WTC11 (cell line): Measurements from ENCODE around the gene SCYGR1. TPM values are rescaled to one million over a fixed set of nuclear protein-coding genes. Genes with fewer than 3 reads are reported as not detected.

Experiments
- ATAC-seq: fragments of 200-7000 bp; cut with Tn5 transposase; 2 replicates; pipeline ENCODE4 v1.10.0; 2021; ENCODE audit warnings: mild to moderate bottlenecking, moderate library complexity
- CTCF ChIA-PET: fragments of 300-600 bp; sonication (Branson Sonifier 250); formaldehyde crosslinking; loops from one replicate; lab custom pipeline; 2021; ENCODE audit warnings: antibody characterized with exemption; lab: Charles Lee
- POLR2A ChIA-PET: fragments of 350-600 bp; sonication (Branson Sonifier 250); formaldehyde crosslinking; loops from one replicate; lab custom pipeline; 2021; ENCODE audit warnings: antibody characterized with exemption; lab: Charles Lee
- DNase-seq: peaks from one replicate; pipeline ENCODE4 v3.0.0; 2021; ENCODE audit warnings: low spot score
- H3K27ac Mint-ChIP-seq: 2 replicates; pipeline ENCODE4 v1.8.0; 2021; ENCODE audit warnings: mixed read lengths
- H3K27me3 Mint-ChIP-seq: 2 replicates; pipeline ENCODE4 v1.8.0; 2021; ENCODE audit warnings: low read depth, mild to moderate bottlenecking, moderate library complexity, mixed read lengths
- H3K36me3 Mint-ChIP-seq: 2 replicates; pipeline ENCODE4 v1.8.0; 2021; ENCODE audit warnings: mixed read lengths
- H3K4me1 Mint-ChIP-seq: 2 replicates; pipeline ENCODE4 v1.8.0; 2022; ENCODE audit warnings: mixed read lengths
- H3K4me3 Mint-ChIP-seq: 2 replicates; pipeline ENCODE4 v1.8.0; 2021; ENCODE audit warnings: mild to moderate bottlenecking, moderate library complexity, mixed read lengths
- H3K9me3 Mint-ChIP-seq: 2 replicates; pipeline ENCODE4 v1.8.0; 2021; ENCODE audit warnings: mixed read lengths
- CREM ChIP-seq: sonication (generic); formaldehyde crosslinking; IDR thresholded peaks from 2 replicates; pipeline ENCODE4 v1.8.1; 2022; ENCODE audit warnings: mild to moderate bottlenecking, missing genetic modification reagents, moderate library complexity
- ELF4 ChIP-seq: sonication (generic); formaldehyde crosslinking; IDR thresholded peaks from 2 replicates; pipeline ENCODE4 v1.8.1; 2022; ENCODE audit warnings: low read depth, mild to moderate bottlenecking, moderate library complexity, missing genetic modification reagents
- GABPB1 ChIP-seq: sonication (generic); formaldehyde crosslinking; IDR thresholded peaks from 2 replicates; pipeline ENCODE4 v1.8.1; 2023; ENCODE audit warnings: mild to moderate bottlenecking, missing genetic modification reagents
- GTF2I ChIP-seq: fragments of 250-450 bp; sonication (Bioruptor Pico); conservative IDR thresholded peaks from 2 replicates; pipeline ENCODE4 v1.4.0; 2021; ENCODE audit warnings: mild to moderate bottlenecking
- MAX ChIP-seq: sonication (generic); formaldehyde crosslinking; IDR thresholded peaks from 2 replicates; pipeline ENCODE4 v1.8.0; 2022; ENCODE audit warnings: mild to moderate bottlenecking, missing genetic modification reagents
- MYBL2 ChIP-seq: sonication (generic); formaldehyde crosslinking; IDR thresholded peaks from 2 replicates; pipeline ENCODE4 v1.8.1; 2023; ENCODE audit warnings: mild to moderate bottlenecking, moderate library complexity, missing genetic modification reagents
- NR2C2 ChIP-seq: sonication (generic); formaldehyde crosslinking; IDR thresholded peaks from 2 replicates; pipeline ENCODE4 v1.8.0; 2022; ENCODE audit warnings: mild to moderate bottlenecking, missing genetic modification reagents
- OVOL2 ChIP-seq: fragments of 250-450 bp; sonication (Bioruptor Pico); IDR thresholded peaks from 2 replicates; pipeline ENCODE4 v1.9.0; 2021; ENCODE audit warnings: mild to moderate bottlenecking, borderline replicate concordance
- PRRX2 ChIP-seq: fragments of 250-450 bp; sonication (Bioruptor Pico); IDR thresholded peaks from 2 replicates; pipeline ENCODE4 v1.8.0; 2021; ENCODE audit warnings: mild to moderate bottlenecking
- SMAD3 ChIP-seq: sonication (generic); formaldehyde crosslinking; IDR thresholded peaks from 2 replicates; pipeline ENCODE4 v1.8.0; 2022; ENCODE audit warnings: missing genetic modification reagents, mild to moderate bottlenecking, borderline replicate concordance
- TEAD1 ChIP-seq: sonication (generic); formaldehyde crosslinking; IDR thresholded peaks from 2 replicates; pipeline ENCODE4 v1.8.0; 2022; ENCODE audit warnings: mild to moderate bottlenecking, missing genetic modification reagents
- ZNF121 ChIP-seq: sonication (generic); formaldehyde crosslinking; IDR thresholded peaks from 2 replicates; pipeline ENCODE4 v1.8.0; 2023; ENCODE audit warnings: missing genetic modification reagents
- ZNF263 ChIP-seq: sonication (generic); formaldehyde crosslinking; IDR thresholded peaks from 2 replicates; pipeline ENCODE4 v1.8.1; 2022; ENCODE audit warnings: low read depth, mild to moderate bottlenecking, moderate library complexity, missing genetic modification reagents
- ZNF396 ChIP-seq: fragments of 250-450 bp; sonication (Bioruptor Pico); IDR thresholded peaks from 2 replicates; pipeline ENCODE4 v1.8.0; 2021; ENCODE audit warnings: mild to moderate bottlenecking, moderate library complexity, borderline replicate concordance
- ZNF532 ChIP-seq: fragments of 250-450 bp; sonication (Bioruptor Pico); IDR thresholded peaks from 2 replicates; pipeline ENCODE4 v1.9.0; 2021; ENCODE audit warnings: mild to moderate bottlenecking, borderline replicate concordance
- total RNA-seq: library from RNA; stranded (reverse); gene quantifications from 3 replicates; pipeline ENCODE4 v1.2.3, GENCODE V29; 2021
- TF ChIP-seq, protein P1 (sequence below): sonication (generic); formaldehyde crosslinking; IDR thresholded peaks from 2 replicates; pipeline ENCODE4 v1.8.1; 2023; ENCODE audit warnings: mild to moderate bottlenecking, missing genetic modification reagents
- TF ChIP-seq, protein P2 (sequence below): fragments of 250-450 bp; sonication (Bioruptor Pico); IDR thresholded peaks from 2 replicates; pipeline ENCODE4 v1.8.0; 2021; ENCODE audit warnings: mild to moderate bottlenecking
- TF ChIP-seq, protein P3 (sequence below): sonication (generic); formaldehyde crosslinking; IDR thresholded peaks from 2 replicates; pipeline ENCODE4 v1.8.1; 2023; ENCODE audit warnings: mild to moderate bottlenecking, missing genetic modification reagents
- TF ChIP-seq, protein P4 (sequence below): sonication (generic); formaldehyde crosslinking; conservative IDR thresholded peaks from 2 replicates; pipeline ENCODE4 v1.8.1; 2022; ENCODE audit warnings: mild to moderate bottlenecking, missing genetic modification reagents
- TF ChIP-seq, protein P5 (sequence below): sonication (generic); formaldehyde crosslinking; IDR thresholded peaks from 2 replicates; pipeline ENCODE4 v1.8.0; 2022; ENCODE audit warnings: mild to moderate bottlenecking, missing genetic modification reagents
- TF ChIP-seq, protein P6 (sequence below): fragments of 250-450 bp; sonication (Bioruptor Pico); IDR thresholded peaks from 2 replicates; pipeline ENCODE4 v2.1.2; 2022; ENCODE audit warnings: mild to moderate bottlenecking, moderate library complexity

SCYGR1 gene
- total RNA-seq, 1 experiment from 2014 or later = not detected

DNA sequence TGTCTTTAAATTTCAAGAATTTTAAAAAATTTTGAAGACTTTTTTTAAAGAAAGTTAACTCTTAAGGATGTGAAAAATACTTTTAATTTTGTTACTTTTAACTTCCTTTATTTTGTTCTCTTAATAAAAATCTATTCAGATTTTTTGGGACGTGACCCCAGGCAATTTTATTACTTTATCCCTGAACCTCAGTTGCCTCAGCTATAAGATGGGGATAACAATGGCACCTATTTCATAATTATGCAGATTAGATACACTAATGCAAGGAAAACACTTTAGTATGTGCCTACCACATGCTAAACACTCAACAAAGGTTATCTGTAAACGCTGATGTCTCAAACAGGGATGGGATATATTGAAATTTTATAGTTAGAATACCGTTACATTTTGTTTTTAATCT lies 1.5 kb upstream of the SCYGR1 start (continued):
- TF ChIP-seq, protein P1, sequence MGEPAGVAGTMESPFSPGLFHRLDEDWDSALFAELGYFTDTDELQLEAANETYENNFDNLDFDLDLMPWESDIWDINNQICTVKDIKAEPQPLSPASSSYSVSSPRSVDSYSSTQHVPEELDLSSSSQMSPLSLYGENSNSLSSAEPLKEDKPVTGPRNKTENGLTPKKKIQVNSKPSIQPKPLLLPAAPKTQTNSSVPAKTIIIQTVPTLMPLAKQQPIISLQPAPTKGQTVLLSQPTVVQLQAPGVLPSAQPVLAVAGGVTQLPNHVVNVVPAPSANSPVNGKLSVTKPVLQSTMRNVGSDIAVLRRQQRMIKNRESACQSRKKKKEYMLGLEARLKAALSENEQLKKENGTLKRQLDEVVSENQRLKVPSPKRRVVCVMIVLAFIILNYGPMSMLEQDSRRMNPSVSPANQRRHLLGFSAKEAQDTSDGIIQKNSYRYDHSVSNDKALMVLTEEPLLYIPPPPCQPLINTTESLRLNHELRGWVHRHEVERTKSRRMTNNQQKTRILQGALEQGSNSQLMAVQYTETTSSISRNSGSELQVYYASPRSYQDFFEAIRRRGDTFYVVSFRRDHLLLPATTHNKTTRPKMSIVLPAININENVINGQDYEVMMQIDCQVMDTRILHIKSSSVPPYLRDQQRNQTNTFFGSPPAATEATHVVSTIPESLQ (CRISPR knock-in tag) = no peak
- TF ChIP-seq ZNF263 (CRISPR knock-in tag) (no peak), ZNF396 (CRISPR knock-in tag) (no peak), OVOL2 (CRISPR knock-in tag) (no peak)

DNA sequence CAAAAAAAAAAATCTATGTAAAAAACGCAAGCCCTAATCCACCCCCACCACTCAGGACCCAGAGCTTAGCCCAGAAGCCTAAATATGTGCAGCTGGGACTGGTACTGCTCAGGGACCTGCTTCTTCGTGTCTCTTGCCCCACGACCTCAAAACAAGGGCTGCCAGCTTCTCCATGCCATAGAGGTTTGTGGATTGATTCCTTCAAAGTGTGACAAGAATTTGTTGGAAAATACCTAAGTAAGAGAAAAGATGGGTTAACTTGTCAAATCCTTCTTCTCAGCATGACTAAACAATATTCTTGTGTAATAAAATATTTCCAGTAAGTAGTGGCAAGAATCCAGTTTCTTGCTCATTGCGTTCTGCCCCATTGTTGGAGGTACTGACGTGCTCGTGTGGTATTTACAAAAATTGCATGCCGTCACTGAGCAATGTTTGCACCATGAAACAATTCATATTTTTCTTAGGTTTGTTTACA lies 825 bp upstream of the SCYGR1 start:
- POLR2A ChIA-PET = no interaction called here
- DNase-seq (no peak), ATAC-seq (no peak)
- H3K9me3 Mint-ChIP-seq = no peaks in the 10 kb centered on the region
- CTCF ChIA-PET = no interaction called here
- peaks cover 5% of the 10 kb centered on the region for H3K4me1 Mint-ChIP-seq
- H3K4me3 Mint-ChIP-seq = no peak overlapping the region
- no peaks in the 10 kb centered on the region for H3K36me3 Mint-ChIP-seq
- no peaks in the 10 kb centered on the region for H3K27me3 Mint-ChIP-seq
- H3K27ac Mint-ChIP-seq = no peak overlapping the region
- TF ChIP-seq, protein P2, sequence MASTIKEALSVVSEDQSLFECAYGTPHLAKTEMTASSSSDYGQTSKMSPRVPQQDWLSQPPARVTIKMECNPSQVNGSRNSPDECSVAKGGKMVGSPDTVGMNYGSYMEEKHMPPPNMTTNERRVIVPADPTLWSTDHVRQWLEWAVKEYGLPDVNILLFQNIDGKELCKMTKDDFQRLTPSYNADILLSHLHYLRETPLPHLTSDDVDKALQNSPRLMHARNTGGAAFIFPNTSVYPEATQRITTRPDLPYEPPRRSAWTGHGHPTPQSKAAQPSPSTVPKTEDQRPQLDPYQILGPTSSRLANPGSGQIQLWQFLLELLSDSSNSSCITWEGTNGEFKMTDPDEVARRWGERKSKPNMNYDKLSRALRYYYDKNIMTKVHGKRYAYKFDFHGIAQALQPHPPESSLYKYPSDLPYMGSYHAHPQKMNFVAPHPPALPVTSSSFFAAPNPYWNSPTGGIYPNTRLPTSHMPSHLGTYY (CRISPR knock-in tag) = no peak
- no peak for TF ChIP-seq ELF4 (CRISPR knock-in tag)
- TF ChIP-seq GABPB1 = no peak
- TF ChIP-seq, protein P3, sequence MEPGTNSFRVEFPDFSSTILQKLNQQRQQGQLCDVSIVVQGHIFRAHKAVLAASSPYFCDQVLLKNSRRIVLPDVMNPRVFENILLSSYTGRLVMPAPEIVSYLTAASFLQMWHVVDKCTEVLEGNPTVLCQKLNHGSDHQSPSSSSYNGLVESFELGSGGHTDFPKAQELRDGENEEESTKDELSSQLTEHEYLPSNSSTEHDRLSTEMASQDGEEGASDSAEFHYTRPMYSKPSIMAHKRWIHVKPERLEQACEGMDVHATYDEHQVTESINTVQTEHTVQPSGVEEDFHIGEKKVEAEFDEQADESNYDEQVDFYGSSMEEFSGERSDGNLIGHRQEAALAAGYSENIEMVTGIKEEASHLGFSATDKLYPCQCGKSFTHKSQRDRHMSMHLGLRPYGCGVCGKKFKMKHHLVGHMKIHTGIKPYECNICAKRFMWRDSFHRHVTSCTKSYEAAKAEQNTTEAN (CRISPR knock-in tag) = no peak
- TF ChIP-seq ZNF121 (CRISPR knock-in tag) = no peak
- no peak for TF ChIP-seq MAX (CRISPR knock-in tag)
- TF ChIP-seq ZNF532 (CRISPR knock-in tag) = no peak
- TF ChIP-seq MYBL2 (CRISPR knock-in tag) = no peak
- TF ChIP-seq GTF2I (CRISPR knock-in tag) = no peak
- TF ChIP-seq, protein P1 (CRISPR knock-in tag) = no peak
- TF ChIP-seq NR2C2 (CRISPR knock-in tag) = no peak
- TF ChIP-seq, protein P4, sequence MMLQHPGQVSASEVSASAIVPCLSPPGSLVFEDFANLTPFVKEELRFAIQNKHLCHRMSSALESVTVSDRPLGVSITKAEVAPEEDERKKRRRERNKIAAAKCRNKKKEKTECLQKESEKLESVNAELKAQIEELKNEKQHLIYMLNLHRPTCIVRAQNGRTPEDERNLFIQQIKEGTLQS (CRISPR knock-in tag) = no peak
- TF ChIP-seq SMAD3 (CRISPR knock-in tag) = no peak
- no peak for TF ChIP-seq TEAD1 (CRISPR knock-in tag)
- TF ChIP-seq, protein P5, sequence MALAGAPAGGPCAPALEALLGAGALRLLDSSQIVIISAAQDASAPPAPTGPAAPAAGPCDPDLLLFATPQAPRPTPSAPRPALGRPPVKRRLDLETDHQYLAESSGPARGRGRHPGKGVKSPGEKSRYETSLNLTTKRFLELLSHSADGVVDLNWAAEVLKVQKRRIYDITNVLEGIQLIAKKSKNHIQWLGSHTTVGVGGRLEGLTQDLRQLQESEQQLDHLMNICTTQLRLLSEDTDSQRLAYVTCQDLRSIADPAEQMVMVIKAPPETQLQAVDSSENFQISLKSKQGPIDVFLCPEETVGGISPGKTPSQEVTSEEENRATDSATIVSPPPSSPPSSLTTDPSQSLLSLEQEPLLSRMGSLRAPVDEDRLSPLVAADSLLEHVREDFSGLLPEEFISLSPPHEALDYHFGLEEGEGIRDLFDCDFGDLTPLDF = no peak
- no peak for TF ChIP-seq CREM (CRISPR knock-in tag)
- TF ChIP-seq, protein P6, sequence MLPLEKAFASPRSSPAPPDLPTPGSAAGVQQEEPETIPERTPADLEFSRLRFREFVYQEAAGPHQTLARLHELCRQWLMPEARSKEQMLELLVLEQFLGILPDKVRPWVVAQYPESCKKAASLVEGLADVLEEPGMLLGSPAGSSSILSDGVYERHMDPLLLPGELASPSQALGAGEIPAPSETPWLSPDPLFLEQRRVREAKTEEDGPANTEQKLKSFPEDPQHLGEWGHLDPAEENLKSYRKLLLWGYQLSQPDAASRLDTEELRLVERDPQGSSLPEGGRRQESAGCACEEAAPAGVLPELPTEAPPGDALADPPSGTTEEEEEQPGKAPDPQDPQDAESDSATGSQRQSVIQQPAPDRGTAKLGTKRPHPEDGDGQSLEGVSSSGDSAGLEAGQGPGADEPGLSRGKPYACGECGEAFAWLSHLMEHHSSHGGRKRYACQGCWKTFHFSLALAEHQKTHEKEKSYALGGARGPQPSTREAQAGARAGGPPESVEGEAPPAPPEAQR (CRISPR knock-in tag) = no peak
- no peak for TF ChIP-seq PRRX2 (CRISPR knock-in tag)
